CD14-positive monocyte (primary cell): ENCODE measurements around the gene MPHOSPH6. TPM values are rescaled to one million over a fixed set of nuclear protein-coding genes. Genes with fewer than 3 reads are reported as not detected.

Experiments
- DNase-seq, 3 donors: peaks; one replicate each; pipeline ENCODE4 v3.0.0-alpha.2; 2011 to 2022
- H2AFZ ChIP-seq: 2 replicates; pipeline ENCODE4 v1.6.0; 2012; ENCODE audit warnings: mild to moderate bottlenecking, low read depth, low read length, inconsistent platforms; ENCODE audit not compliant: insufficient read depth, poor library complexity, severe bottlenecking
- H3K27ac ChIP-seq, 2 donors: 1 replicate in 1 of 2; 2 replicates in 1 of 2; pipeline ENCODE4 v1.5.1; 2012 to 2013; ENCODE audit warnings: low read length in 2 of 2, control low read depth in 1 of 2, inconsistent platforms in 1 of 2, low read depth in 1 of 2, mild to moderate bottlenecking in 1 of 2
- H3K27me3 ChIP-seq, 2 donors: one replicate each; pipeline versions ENCODE4 v1.6.0 to v1.6.1; 2011 to 2013; ENCODE audit warnings: low read length in 2 of 2; ENCODE audit not compliant: control insufficient read depth in 2 of 2, insufficient read depth in 2 of 2
- H3K36me3 ChIP-seq, 2 donors: replicated peaks in 1 of 2; 1 replicate in 1 of 2; 2 replicates in 1 of 2; pipeline versions ENCODE4 v1.5.1 to v1.6.1; 2012 to 2013; ENCODE audit warnings: low read length in 2 of 2, control low read depth in 1 of 2, inconsistent platforms in 1 of 2, mild to moderate bottlenecking in 1 of 2; ENCODE audit not compliant: insufficient read depth in 2 of 2, control insufficient read depth in 1 of 2
- H3K4me1 ChIP-seq, 2 donors: 1 replicate in 1 of 2; 2 replicates in 1 of 2; pipeline versions ENCODE4 v1.5.1 to v1.6.1; 2012 to 2013; ENCODE audit warnings: low read length in 2 of 2, control low read depth in 1 of 2, inconsistent platforms in 1 of 2, mild to moderate bottlenecking in 1 of 2, moderate library complexity in 1 of 2; ENCODE audit not compliant: insufficient read depth in 2 of 2, control insufficient read depth in 1 of 2
- H3K4me2 ChIP-seq: replicated peaks from 2 replicates; pipeline ENCODE3; 2012; ENCODE audit warnings: low read length, moderate library complexity, mild to moderate bottlenecking; ENCODE audit not compliant: poor library complexity, severe bottlenecking; ENCODE audit errors: extremely low read depth
- H3K4me3 ChIP-seq, 3 experiments: fragments of 200-600 bp in 1 of 3; sonication (generic) in 1 of 3; replicated peaks in 1 of 3; 1 replicate in 2 of 3; 2 replicates in 1 of 3; pipeline ENCODE4 v1.5.1; 2011 to 2013; ENCODE audit warnings: low read length in 3 of 3, mild to moderate bottlenecking in 3 of 3, control low read depth in 2 of 3, low read depth in 2 of 3, inconsistent platforms in 1 of 3, moderate library complexity in 1 of 3
- H3K79me2 ChIP-seq: 2 replicates; pipeline ENCODE4 v1.6.0; 2012; ENCODE audit warnings: mild to moderate bottlenecking, control low read depth, inconsistent platforms, low read length, moderate library complexity; ENCODE audit not compliant: insufficient read depth
- H3K9ac ChIP-seq: 2 replicates; pipeline ENCODE4 v1.6.0; 2017; ENCODE audit warnings: low read length, mild to moderate bottlenecking; ENCODE audit not compliant: insufficient read depth, poor library complexity, severe bottlenecking
- H3K9me3 ChIP-seq, 2 donors: replicated peaks in 1 of 2; 1 replicate in 1 of 2; 2 replicates in 1 of 2; pipeline versions ENCODE4 v1.5.1 to v1.6.1; 2012 to 2013; ENCODE audit warnings: low read length in 2 of 2, control low read depth in 1 of 2; ENCODE audit not compliant: control insufficient read depth in 1 of 2, insufficient read depth in 1 of 2
- H4K20me1 ChIP-seq: 2 replicates; pipeline ENCODE4 v1.6.0; 2012; ENCODE audit warnings: mild to moderate bottlenecking, low read length, control low read depth, moderate library complexity; ENCODE audit not compliant: insufficient read depth
- H3K27ac Mint-ChIP-seq, 7 donors: one replicate each; pipeline ENCODE4 v1.8.0; 2020; ENCODE audit warnings: mild to moderate bottlenecking in 7 of 7, mixed read lengths in 7 of 7, moderate library complexity in 6 of 7, inconsistent platforms in 2 of 7
- H3K27me3 Mint-ChIP-seq, 3 donors: one replicate each; pipeline ENCODE4 v1.8.0; 2021 to 2022; ENCODE audit warnings: low read depth in 3 of 3, mild to moderate bottlenecking in 3 of 3, mixed read lengths in 3 of 3, moderate library complexity in 3 of 3, inconsistent platforms in 1 of 3
- H3K36me3 Mint-ChIP-seq, 2 donors: one replicate each; pipeline ENCODE4 v1.8.0; 2020; ENCODE audit warnings: mixed read lengths in 2 of 2, inconsistent platforms in 1 of 2, mild to moderate bottlenecking in 1 of 2
- H3K4me1 Mint-ChIP-seq: one replicate; pipeline ENCODE4 v1.8.0; 2020; ENCODE audit warnings: mild to moderate bottlenecking, mixed read lengths
- H3K4me3 Mint-ChIP-seq, 2 donors: one replicate each; pipeline ENCODE4 v1.8.0; 2020; ENCODE audit warnings: mild to moderate bottlenecking in 2 of 2, mixed read lengths in 2 of 2, moderate library complexity in 1 of 2
- H3K9me3 Mint-ChIP-seq, 7 donors: one replicate each; pipeline ENCODE4 v1.8.0; 2020 to 2022; ENCODE audit warnings: mixed read lengths in 7 of 7, mild to moderate bottlenecking in 6 of 7, moderate library complexity in 6 of 7, inconsistent platforms in 2 of 7
- CTCF ChIP-seq: fragments of 200-600 bp; IDR thresholded peaks from one replicate; pipeline ENCODE4 v1.8.0; 2022; ENCODE audit warnings: antibody characterized with exemption, mild to moderate bottlenecking
- WGBS: methylation state at CpG from one replicate; pipeline ENCODE4 v1.1.5; 2013; ENCODE audit warnings: missing lambda C conversion rate; ENCODE audit not compliant: insufficient coverage; 5-methylcytosine and 5-hydroxymethylcytosine counted together
- intact Hi-C, 2 donors: fragments of 100-400 bp; cut with micrococcal nuclease; formaldehyde crosslinking; loops; one replicate each; pipeline versions ENCODE4 v1.15.0 to v1.15.1; 2023
- polyA plus RNA-seq, 3 donors: library from polyadenylated mRNA; depleted of rRNA in 1 of 3; unstranded in 2 of 3; stranded (reverse) in 1 of 3; fragments of 300-500 nt in 2 of 3; fragments of >200 nt in 1 of 3; fragmentation: Illumina TruSeq in 2 of 3; gene quantifications; 1 replicate in 2 of 3; 2 replicates in 1 of 3; pipeline ENCODE4 v1.2.3, GENCODE V29; 2012 to 2021
- small RNA-seq: library from RNA; depleted of rRNA; stranded (forward); fragments of <200 nt; gene quantifications from one replicate; pipeline ENCODE3, GENCODE V24; 2012; ENCODE audit warnings: low read depth; ENCODE audit not compliant: insufficient read length

MPHOSPH6 gene
- polyA plus RNA-seq, 3 donors = 8.6 to 37.6 (median 20.2) TPM

GRCh38 chr16:82105107-82105506 lies 64.9 kb downstream of the MPHOSPH6 start:
- H3K36me3 Mint-ChIP-seq = no peaks in the 10 kb centered on the region
- H3K4me3 Mint-ChIP-seq = no peak overlapping the region
- TF ChIP-seq CTCF = no peak
- WGBS = 92% methylated on average over 8 of the region's 8 CpGs
- Histone ChIP-seq H3K4me3 (no peak overlapping the region), H3K27ac (no peak overlapping the region), H3K4me2 (no peak overlapping the region), H3K27me3 (no peaks in the 10 kb centered on the region), H4K20me1 (no peaks in the 10 kb centered on the region), H3K9ac (no peak overlapping the region), H3K79me2 (no peaks in the 10 kb centered on the region), H2AFZ (no peak overlapping the region), H3K9me3 (no peaks in the 10 kb centered on the region), H3K36me3 (no peaks in the 10 kb centered on the region), H3K4me1 (no peaks in the 10 kb centered on the region)
- no peak overlapping the region for H3K27ac Mint-ChIP-seq
- H3K9me3 Mint-ChIP-seq = peaks cover 0 to 3% (median 0%) of the 10 kb centered on the region in 7 donors
- intact Hi-C loops = no loop called here
- DNase-seq = no peak
- H3K4me1 Mint-ChIP-seq = no peaks in the 10 kb centered on the region
- H3K27me3 Mint-ChIP-seq = peaks cover 4 to 11% (median 6%) of the 10 kb centered on the region in 3 donors

Small RNA genes within 50 kb of the gene (small RNA-seq; reads per million reads assigned to genes)
- 1.7 reads per million for gene RN7SKP190

Other genes starting within 250 kb of the MPHOSPH6 start
- gene SDR42E1, start 158.8 kb downstream of the MPHOSPH6 start, polyA plus RNA-seq = under 1 TPM in 1 of 3 donors, not detected in 2; under 0.01 TPM
- gene HSD17B2, start 135.0 kb downstream of the MPHOSPH6 start, polyA plus RNA-seq = not detected